Measurements from ENCODE around the gene MALRD1. TPM values are rescaled to one million over a fixed set of nuclear protein-coding genes. Genes with fewer than 3 reads are reported as not detected.

MALRD1 gene
- total and polyA plus RNA-seq, 2 donors from 2014 or later: 2.0 to 2.4 TPM

DNA sequence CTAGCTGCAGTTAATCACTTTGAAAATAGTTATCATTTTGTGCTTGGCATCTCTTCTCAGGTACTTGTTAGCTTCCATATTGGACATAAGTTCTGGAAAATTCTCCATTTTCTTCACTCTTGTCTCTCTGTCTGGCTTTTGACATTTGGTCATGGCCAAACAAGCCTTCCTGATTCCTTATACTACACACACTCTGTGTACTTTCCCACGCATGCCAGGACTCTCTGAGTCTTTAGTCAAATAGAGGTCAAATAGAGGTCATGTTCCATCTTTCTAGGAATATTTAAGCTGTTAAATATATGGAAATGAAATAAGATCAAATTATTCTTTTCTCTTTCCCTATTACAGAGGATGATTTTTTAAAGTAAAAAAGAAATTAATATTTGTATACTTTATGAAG lies 532.1 kb downstream of the MALRD1 start:
- Histone ChIP-seq H3K4me1 (ENCODE audit: control insufficient read depth in 2 of 3, insufficient read depth in 2 of 3, low read depth in 1 of 3, low read length in 3 of 3) (no peaks in the 10 kb centered on the region), H3K9ac (ENCODE audit: low read length in 3 of 3) (no peak overlapping the region), H3K27me3 (ENCODE audit: control insufficient read depth, insufficient read depth, low read length) (no peaks in the 10 kb centered on the region), H3K4me3 (ENCODE audit: low read length in 3 of 3) (no peak overlapping the region), H3K36me3 (ENCODE audit: control insufficient read depth in 2 of 3, insufficient read depth in 3 of 3, low read length in 3 of 3) (no peaks in the 10 kb centered on the region), H3K9me3 (ENCODE audit: control insufficient read depth in 2 of 3, insufficient read depth in 1 of 3, low read length in 3 of 3) (no peaks in the 10 kb centered on the region), H3K27ac (ENCODE audit: low read depth in 2 of 2, low read length in 2 of 2) (no peak overlapping the region)
- intact Hi-C loops (cut with DNase I): no loop called here
- FAIRE-seq: no peak
- DNase-seq: no peak
- TF ChIP-seq, protein P1, sequence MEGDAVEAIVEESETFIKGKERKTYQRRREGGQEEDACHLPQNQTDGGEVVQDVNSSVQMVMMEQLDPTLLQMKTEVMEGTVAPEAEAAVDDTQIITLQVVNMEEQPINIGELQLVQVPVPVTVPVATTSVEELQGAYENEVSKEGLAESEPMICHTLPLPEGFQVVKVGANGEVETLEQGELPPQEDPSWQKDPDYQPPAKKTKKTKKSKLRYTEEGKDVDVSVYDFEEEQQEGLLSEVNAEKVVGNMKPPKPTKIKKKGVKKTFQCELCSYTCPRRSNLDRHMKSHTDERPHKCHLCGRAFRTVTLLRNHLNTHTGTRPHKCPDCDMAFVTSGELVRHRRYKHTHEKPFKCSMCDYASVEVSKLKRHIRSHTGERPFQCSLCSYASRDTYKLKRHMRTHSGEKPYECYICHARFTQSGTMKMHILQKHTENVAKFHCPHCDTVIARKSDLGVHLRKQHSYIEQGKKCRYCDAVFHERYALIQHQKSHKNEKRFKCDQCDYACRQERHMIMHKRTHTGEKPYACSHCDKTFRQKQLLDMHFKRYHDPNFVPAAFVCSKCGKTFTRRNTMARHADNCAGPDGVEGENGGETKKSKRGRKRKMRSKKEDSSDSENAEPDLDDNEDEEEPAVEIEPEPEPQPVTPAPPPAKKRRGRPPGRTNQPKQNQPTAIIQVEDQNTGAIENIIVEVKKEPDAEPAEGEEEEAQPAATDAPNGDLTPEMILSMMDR (IDR thresholded peaks at IDR 0.05; ENCODE audit: borderline replicate concordance, extremely low read depth, insufficient read depth): no peak

DNA sequence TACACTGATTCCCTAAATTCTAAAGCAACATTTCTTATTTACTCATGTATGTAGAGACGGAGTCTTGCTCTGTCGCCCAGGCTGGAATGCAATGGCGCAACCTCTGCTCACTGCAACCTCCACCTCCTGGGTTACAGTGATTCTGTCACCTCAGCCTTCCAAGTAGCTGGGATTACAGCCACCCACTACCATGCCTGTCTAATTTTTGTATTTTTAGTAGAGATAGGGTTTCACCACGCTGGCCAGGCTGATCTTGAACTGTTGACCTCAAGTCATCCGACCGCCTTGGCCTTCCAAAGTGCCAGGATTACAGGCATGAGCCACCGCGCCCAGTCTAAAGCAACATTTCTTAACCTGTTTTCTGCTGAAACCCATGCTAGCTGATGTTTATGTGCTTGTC lies 540.0 kb downstream of the MALRD1 start:
- H3K27ac ChIP-seq (ENCODE audit: low read depth in 2 of 2, low read length in 2 of 2): no peak overlapping the region
- no peaks in the 10 kb centered on the region for H3K4me1 ChIP-seq (ENCODE audit: control insufficient read depth in 2 of 3, insufficient read depth in 2 of 3, low read depth in 1 of 3, low read length in 3 of 3)
- no peak for FAIRE-seq
- no peak overlapping the region for H3K4me3 ChIP-seq (ENCODE audit: low read length in 3 of 3)
- no peak overlapping the region for H3K9ac ChIP-seq (ENCODE audit: low read length in 3 of 3)
- DNase-seq: no peak
- no peaks in the 10 kb centered on the region for H3K9me3 ChIP-seq (ENCODE audit: control insufficient read depth in 2 of 3, insufficient read depth in 1 of 3, low read length in 3 of 3)
- TF ChIP-seq, protein P1 (IDR thresholded peaks at IDR 0.05; ENCODE audit: borderline replicate concordance, extremely low read depth, insufficient read depth): no peak
- intact Hi-C loops (cut with DNase I): no loop called here
- H3K27me3 ChIP-seq (ENCODE audit: control insufficient read depth, insufficient read depth, low read length): no peaks in the 10 kb centered on the region
- H3K36me3 ChIP-seq (ENCODE audit: control insufficient read depth in 2 of 3, insufficient read depth in 3 of 3, low read length in 3 of 3): no peaks in the 10 kb centered on the region

DNA sequence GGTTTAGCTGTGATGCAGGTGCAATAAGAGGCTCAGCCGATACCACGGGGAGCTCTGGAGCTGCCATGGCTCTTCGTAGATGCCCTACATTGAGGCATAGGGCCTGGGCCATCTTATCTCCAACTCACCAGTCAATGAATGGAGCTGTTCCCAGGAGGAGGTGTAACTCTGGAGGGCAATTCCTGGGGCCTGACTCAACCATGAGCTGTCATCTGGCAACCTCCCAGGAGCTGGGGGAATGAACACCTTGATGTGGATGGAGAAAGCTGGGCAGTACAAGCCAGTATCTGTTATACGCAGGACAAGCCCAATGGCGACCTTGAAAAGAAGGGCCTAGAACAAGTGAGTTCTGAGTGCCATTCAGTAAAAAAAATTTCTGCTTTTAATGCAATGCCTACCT lies 543.7 kb downstream of the MALRD1 start:
- FAIRE-seq (no peak), DNase-seq (no peak)
- H3K4me3 ChIP-seq (ENCODE audit: low read length in 3 of 3): no peak overlapping the region
- H3K4me1 ChIP-seq (ENCODE audit: control insufficient read depth in 2 of 3, insufficient read depth in 2 of 3, low read depth in 1 of 3, low read length in 3 of 3): no peaks in the 10 kb centered on the region
- no peak overlapping the region for H3K27ac ChIP-seq (ENCODE audit: low read depth in 2 of 2, low read length in 2 of 2)
- H3K9ac ChIP-seq (ENCODE audit: low read length in 3 of 3): no peak overlapping the region
- no peaks in the 10 kb centered on the region for H3K9me3 ChIP-seq (ENCODE audit: control insufficient read depth in 2 of 3, insufficient read depth in 1 of 3, low read length in 3 of 3)
- TF ChIP-seq, protein P1 (IDR thresholded peaks at IDR 0.05; ENCODE audit: borderline replicate concordance, extremely low read depth, insufficient read depth): no peak
- H3K36me3 ChIP-seq (ENCODE audit: control insufficient read depth in 2 of 3, insufficient read depth in 3 of 3, low read length in 3 of 3): no peaks in the 10 kb centered on the region
- intact Hi-C loops (cut with DNase I): no loop called here
- no peaks in the 10 kb centered on the region for H3K27me3 ChIP-seq (ENCODE audit: control insufficient read depth, insufficient read depth, low read length)

DNA sequence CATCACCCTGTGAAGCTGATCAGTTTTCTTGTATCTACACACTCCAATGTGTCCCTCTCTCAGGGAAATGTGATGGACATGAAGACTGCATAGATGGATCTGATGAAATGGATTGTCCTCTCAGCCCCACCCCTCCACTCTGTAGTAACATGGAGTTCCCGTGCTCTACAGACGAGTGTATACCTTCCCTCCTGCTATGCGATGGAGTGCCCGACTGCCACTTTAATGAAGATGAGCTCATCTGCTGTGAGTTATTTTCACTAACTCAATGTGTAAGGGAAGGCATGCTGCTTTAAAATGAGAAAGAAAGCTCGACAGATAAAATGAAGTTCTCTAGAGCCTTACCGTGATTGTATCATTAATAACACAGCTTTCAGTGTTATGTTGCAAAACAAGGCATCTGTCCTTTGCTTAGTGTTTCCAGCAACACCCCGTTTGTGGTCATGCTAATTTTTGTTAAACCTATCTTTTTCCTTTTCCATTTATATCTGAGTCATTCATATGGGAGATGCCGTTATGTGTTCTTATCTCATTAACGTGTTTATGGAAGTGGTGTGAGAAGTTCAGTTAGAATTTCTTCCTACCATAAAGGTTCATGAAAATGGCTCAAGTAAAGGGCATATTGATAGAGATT lies 546.7 kb downstream of the MALRD1 start:
- no peaks in the 10 kb centered on the region for H3K4me1 ChIP-seq (ENCODE audit: control insufficient read depth in 2 of 3, insufficient read depth in 2 of 3, low read depth in 1 of 3, low read length in 3 of 3)
- no peak for FAIRE-seq
- no peak overlapping the region for H3K4me3 ChIP-seq (ENCODE audit: low read length in 3 of 3)
- no peaks in the 10 kb centered on the region for H3K27me3 ChIP-seq (ENCODE audit: control insufficient read depth, insufficient read depth, low read length)
- no peaks in the 10 kb centered on the region for H3K9me3 ChIP-seq (ENCODE audit: control insufficient read depth in 2 of 3, insufficient read depth in 1 of 3, low read length in 3 of 3)
- DNase-seq: no peak
- TF ChIP-seq, protein P1 (IDR thresholded peaks at IDR 0.05; ENCODE audit: borderline replicate concordance, extremely low read depth, insufficient read depth): no peak
- no peaks in the 10 kb centered on the region for H3K36me3 ChIP-seq (ENCODE audit: control insufficient read depth in 2 of 3, insufficient read depth in 3 of 3, low read length in 3 of 3)
- no peak overlapping the region for H3K9ac ChIP-seq (ENCODE audit: low read length in 3 of 3)
- intact Hi-C loops (cut with DNase I): no loop called here
- no peak overlapping the region for H3K27ac ChIP-seq (ENCODE audit: low read depth in 2 of 2, low read length in 2 of 2)

Measured in kidney (tissue), 14 donors.